GM12892 (cell line): ENCODE data around the gene ZNF273.

Experiments
- POLR2A ChIP-seq: IDR thresholded peaks from 2 replicates; pipeline ENCODE4 v1.6.1; 2011; ENCODE audit warnings: low read depth, low read length, control low read depth
- POLR2AphosphoS5 ChIP-seq: IDR thresholded peaks from 2 replicates; pipeline ENCODE4 v1.6.1; 2011; ENCODE audit warnings: low read depth, low read length, control low read depth
- TAF1 ChIP-seq: IDR thresholded peaks from 2 replicates; pipeline ENCODE4 v1.6.1; 2011; ENCODE audit warnings: low read depth, mild to moderate bottlenecking, control low read depth, low read length, borderline replicate concordance

GRCh38 chr7:64902806-64903721 lies at the start of gene ZNF273:
- TF ChIP-seq POLR2A: peak; percentile 91
- peak; percentile 65; the same call in 1 of the 2 replicates for TF ChIP-seq TAF1
- TF ChIP-seq POLR2AphosphoS5: peak; percentile 82
